H9 (cell line): Measurements from ENCODE around the gene ELAPOR1. TPM values are rescaled to one million over a fixed set of nuclear protein-coding genes. Genes with fewer than 3 reads are reported as not detected.

Source experiments
- DNase-seq: peaks from one replicate; pipeline ENCODE4 v3.0.0-alpha.2; 2017
- H2AFZ ChIP-seq: one replicate; pipeline ENCODE4 v1.6.1; 2013; ENCODE audit warnings: mild to moderate bottlenecking, low read length, control low read depth, moderate library complexity
- H2AK5ac ChIP-seq: 2 replicates; pipeline ENCODE4 v1.6.1; 2013; ENCODE audit warnings: low read length, control low read depth, mixed read lengths; ENCODE audit not compliant: insufficient read length
- H2BK120ac ChIP-seq: one replicate; pipeline ENCODE4 v1.6.1; 2013; ENCODE audit warnings: low read depth, mild to moderate bottlenecking, low read length, control low read depth, inconsistent platforms; ENCODE audit not compliant: poor library complexity, severe bottlenecking
- H2BK12ac ChIP-seq: 2 replicates; pipeline ENCODE4 v1.6.1; 2013; ENCODE audit warnings: low read length, control low read depth, mixed read lengths, low read depth; ENCODE audit not compliant: insufficient read length
- H2BK15ac ChIP-seq: 2 replicates; pipeline ENCODE4 v1.6.1; 2013; ENCODE audit warnings: low read depth, low read length, control low read depth
- H2BK20ac ChIP-seq: one replicate; pipeline ENCODE4 v1.6.1; 2013; ENCODE audit warnings: low read depth, mild to moderate bottlenecking, low read length, control low read depth, inconsistent platforms; ENCODE audit not compliant: poor library complexity, severe bottlenecking
- H2BK5ac ChIP-seq: 2 replicates; pipeline ENCODE4 v1.6.1; 2013; ENCODE audit warnings: low read length, control low read depth, mixed read lengths; ENCODE audit not compliant: insufficient read length
- H3K14ac ChIP-seq: 2 replicates; pipeline ENCODE4 v1.6.1; 2013; ENCODE audit warnings: low read length, control low read depth; ENCODE audit not compliant: insufficient read depth
- H3K18ac ChIP-seq: 2 replicates; pipeline ENCODE4 v1.6.1; 2013; ENCODE audit warnings: low read depth, mild to moderate bottlenecking, mixed read lengths, low read length, control low read depth; ENCODE audit not compliant: insufficient read length
- H3K23ac ChIP-seq: 2 replicates; pipeline ENCODE4 v1.6.1; 2013; ENCODE audit warnings: low read length, control low read depth, mixed read lengths, low read depth; ENCODE audit not compliant: insufficient read length
- H3K23me2 ChIP-seq: 2 replicates; pipeline ENCODE4 v1.6.1; 2013; ENCODE audit warnings: low read depth, mild to moderate bottlenecking, mixed read lengths, low read length, control low read depth; ENCODE audit not compliant: insufficient read length, poor library complexity, severe bottlenecking
- H3K27ac ChIP-seq: 2 replicates; pipeline ENCODE4 v1.5.1; 2013; ENCODE audit warnings: low read length, control low read depth, mixed read lengths, low read depth; ENCODE audit not compliant: insufficient read length
- H3K27me3 ChIP-seq: 2 replicates; pipeline ENCODE4 v1.6.1; 2013; ENCODE audit warnings: low read length, control low read depth, inconsistent platforms; ENCODE audit not compliant: insufficient read depth
- H3K4ac ChIP-seq: 2 replicates; pipeline ENCODE4 v1.6.1; 2013; ENCODE audit warnings: low read depth, mild to moderate bottlenecking, control low read depth, inconsistent platforms, low read length, moderate library complexity
- H3K4me1 ChIP-seq: 2 replicates; pipeline ENCODE4 v1.6.1; 2013; ENCODE audit warnings: low read length, control low read depth, inconsistent platforms; ENCODE audit not compliant: insufficient read depth
- H3K4me2 ChIP-seq: 2 replicates; pipeline ENCODE4 v1.6.1; 2013; ENCODE audit warnings: low read length, control low read depth, mixed read lengths; ENCODE audit not compliant: insufficient read length, insufficient read depth
- H3K56ac ChIP-seq: 2 replicates; pipeline ENCODE4 v1.6.1; 2013; ENCODE audit warnings: low read depth, mild to moderate bottlenecking, mixed read lengths, low read length, control low read depth; ENCODE audit not compliant: insufficient read length
- H3K79me1 ChIP-seq: 2 replicates; pipeline ENCODE4 v1.6.1; 2013; ENCODE audit warnings: low read depth, mild to moderate bottlenecking, moderate library complexity, low read length, control low read depth, inconsistent platforms; ENCODE audit not compliant: insufficient read depth, poor library complexity, severe bottlenecking
- H3K79me2 ChIP-seq: 2 replicates; pipeline ENCODE4 v1.6.1; 2013; ENCODE audit warnings: low read length, control low read depth, inconsistent platforms; ENCODE audit not compliant: insufficient read depth
- H3K9ac ChIP-seq: 2 replicates; pipeline ENCODE4 v1.6.1; 2013; ENCODE audit warnings: low read length, control low read depth, mixed read lengths; ENCODE audit not compliant: insufficient read length; ENCODE audit errors: extremely low read depth
- H3K9me3 ChIP-seq: one replicate; pipeline ENCODE4 v1.6.1; 2013; ENCODE audit warnings: low read depth, low read length, inconsistent platforms; ENCODE audit not compliant: control insufficient read depth
- H3T11ph ChIP-seq: one replicate; pipeline ENCODE4 v1.6.1; 2013; ENCODE audit warnings: mild to moderate bottlenecking, low read length, control low read depth, inconsistent platforms
- H4K20me1 ChIP-seq: one replicate; pipeline ENCODE4 v1.6.1; 2013; ENCODE audit not compliant: control insufficient read depth, insufficient read length, insufficient read depth
- H4K5ac ChIP-seq: 2 replicates; pipeline ENCODE4 v1.6.1; 2013; ENCODE audit warnings: low read depth, mild to moderate bottlenecking, mixed read lengths, low read length, control low read depth; ENCODE audit not compliant: insufficient read length
- H4K8ac ChIP-seq: replicated peaks from 2 replicates; pipeline ENCODE4 v1.6.1; 2013; ENCODE audit warnings: low read length, control low read depth, mixed read lengths, low read depth; ENCODE audit not compliant: insufficient read length
- H4K91ac ChIP-seq: 2 replicates; pipeline ENCODE4 v1.6.1; 2013; ENCODE audit warnings: low read depth, mild to moderate bottlenecking, moderate library complexity, mixed read lengths, low read length, control low read depth; ENCODE audit not compliant: insufficient read length
- H3K27ac Mint-ChIP-seq, 3 experiments: 2 replicates in 2 of 3; 3 replicates in 1 of 3; pipeline ENCODE4 v1.8.0; 2020 to 2021; ENCODE audit warnings: mixed read lengths in 3 of 3, mild to moderate bottlenecking in 1 of 3, moderate library complexity in 1 of 3
- H3K27me3 Mint-ChIP-seq: 2 replicates; pipeline ENCODE4 v1.8.0; 2021; ENCODE audit warnings: low read depth, mild to moderate bottlenecking, moderate library complexity, mixed read lengths
- H3K36me3 Mint-ChIP-seq, 3 experiments: 2 replicates in 2 of 3; 3 replicates in 1 of 3; pipeline ENCODE4 v1.8.0; 2020 to 2021; ENCODE audit warnings: low read depth in 3 of 3, mixed read lengths in 3 of 3; ENCODE audit not compliant: insufficient read depth in 1 of 3
- H3K4me1 Mint-ChIP-seq, 2 experiments: 2 replicates each; pipeline ENCODE4 v1.8.0; 2020; ENCODE audit warnings: mixed read lengths in 2 of 2
- H3K4me3 Mint-ChIP-seq, 2 experiments: 2 replicates in 1 of 2; 3 replicates in 1 of 2; pipeline ENCODE4 v1.8.0; 2020 to 2021; ENCODE audit warnings: mild to moderate bottlenecking in 2 of 2, mixed read lengths in 2 of 2, moderate library complexity in 1 of 2
- H3K9me3 Mint-ChIP-seq, 2 experiments: 2 replicates in 1 of 2; 3 replicates in 1 of 2; pipeline ENCODE4 v1.8.0; 2020; ENCODE audit warnings: mild to moderate bottlenecking in 2 of 2, mixed read lengths in 2 of 2, moderate library complexity in 1 of 2
- CTCF ChIP-seq: fragments of 200-600 bp; sonication (generic); conservative IDR thresholded peaks from 3 replicates; pipeline ENCODE4 v1.8.0; 2021; ENCODE audit warnings: antibody characterized with exemption, mild to moderate bottlenecking
- WGBS: extraction: QIAGEN DNeasy Blood & Tissue Kit; methylation state at CpG from one replicate; pipeline ENCODE4 v1.1.7; 2013; ENCODE audit warnings: missing lambda C conversion rate, low lambda C conversion rate, mixed read lengths; ENCODE audit not compliant: insufficient read length; ENCODE audit errors: extremely low coverage; 5-methylcytosine and 5-hydroxymethylcytosine counted together
- total RNA-seq: library from RNA; stranded (reverse); gene quantifications from 2 replicates; pipeline ENCODE4 v1.2.1, GENCODE V29; 2021

ELAPOR1 gene
- total RNA-seq, 1 experiment from 2014 or later = 0.55 TPM

DNA sequence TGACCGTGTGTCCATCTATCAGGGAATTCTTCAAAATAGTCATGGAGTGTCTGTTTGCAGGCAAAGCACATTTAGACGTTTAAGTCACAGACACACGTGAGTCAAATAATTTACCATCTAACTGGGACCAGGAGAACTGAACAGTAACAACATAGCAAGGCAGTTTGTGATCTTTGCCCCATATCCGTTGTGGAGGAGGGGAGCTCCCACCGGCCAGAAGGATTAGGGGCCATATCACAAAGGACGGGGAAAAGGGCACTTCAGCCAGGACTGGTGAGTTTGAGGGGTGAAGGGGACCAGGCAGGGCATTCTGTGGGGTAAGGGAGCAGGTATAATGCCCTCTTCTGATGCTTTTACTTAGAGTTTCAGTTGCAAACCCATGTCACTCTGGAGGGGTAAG lies 22.9 kb downstream of the ELAPOR1 start:
- Mint-ChIP-seq H3K4me1 (no peaks in the 10 kb centered on the region; a peak in 1 of 4 replicates), H3K27me3 (no peaks in the 10 kb centered on the region), H3K9me3 (no peaks in the 10 kb centered on the region; a peak in 1 of 5 replicates), H3K36me3 (no peaks in the 10 kb centered on the region), H3K27ac (no peak overlapping the region), H3K4me3 (no peak overlapping the region)
- no CpG with 5 or more reads among the region's 6 CpGs for WGBS
- Histone ChIP-seq H2BK120ac (no peak overlapping the region), H2AFZ (no peak overlapping the region), H3K56ac (no peak overlapping the region), H3K4ac (no peak overlapping the region), H3K4me1 (no peaks in the 10 kb centered on the region), H2BK5ac (no peak overlapping the region), H3K9ac (no peak overlapping the region), H3K27ac (no peak overlapping the region), H3K9me3 (no peaks in the 10 kb centered on the region), H2BK15ac (no peak overlapping the region), H3K79me1 (no peaks in the 10 kb centered on the region), H3K27me3 (no peaks in the 10 kb centered on the region), H3T11ph (no peak overlapping the region), H2AK5ac (no peak overlapping the region), H3K23ac (no peak overlapping the region), H3K4me2 (no peak overlapping the region), H4K91ac (no peak overlapping the region), H4K5ac (no peak overlapping the region), H3K79me2 (no peaks in the 10 kb centered on the region), H4K8ac (no peak overlapping the region), H4K20me1 (no peaks in the 10 kb centered on the region), H3K18ac (no peak overlapping the region), H3K14ac (no peak overlapping the region), H2BK12ac (no peak overlapping the region), H2BK20ac (no peak overlapping the region), H3K23me2 (no peaks in the 10 kb centered on the region)
- TF ChIP-seq CTCF = no peak
- no peak for DNase-seq
